AG04449 (cell line): ENCODE data around the gene COL23A1.

ENCODE experiments used
- CTCF ChIA-PET: fragments of 350-600 bp; formaldehyde crosslinking; extraction: SDS; loops from one replicate; lab custom pipeline; 2021; ENCODE audit warnings: antibody characterized with exemption; lab: Yijun Ruan, JAX
- POLR2A ChIA-PET: fragments of 400-600, 350-600 bp; formaldehyde crosslinking; extraction: SDS; loops from one replicate; lab custom pipeline; 2020; ENCODE audit warnings: antibody characterized with exemption, inconsistent platforms; lab: Yijun Ruan, JAX
- DNase-seq: peaks from one replicate; pipeline ENCODE4 v3.0.0-alpha.2; 2010; ENCODE audit warnings: low read depth, low spot score
- H3K4me3 ChIP-seq: 2 replicates; pipeline ENCODE4 v1.5.1; 2011; ENCODE audit warnings: low read depth, mild to moderate bottlenecking, control low read depth, low read length
- CTCF ChIP-seq: IDR thresholded peaks from one replicate; pipeline ENCODE4 v1.5.1; 2011; ENCODE audit warnings: mild to moderate bottlenecking, moderate library complexity, low read length, control low read depth, inconsistent platforms; ENCODE audit not compliant: insufficient read depth; ENCODE audit errors: missing control alignments

Gene COL23A1

GRCh38 chr5:178360222-178360925 lies 229.8 kb downstream of the COL23A1 start:
- no peak overlapping the region for H3K4me3 ChIP-seq
- ChIA-PET CTCF (no interaction called here), POLR2A (no interaction called here)
- DNase-seq, result no peak
- no peak for TF ChIP-seq CTCF

GRCh38 chr5:178359738-178360137 lies 230.5 kb downstream of the COL23A1 start:
- ChIA-PET CTCF (no interaction called here), POLR2A (no interaction called here)
- no peak for TF ChIP-seq CTCF
- no peak overlapping the region for H3K4me3 ChIP-seq
- no peak for DNase-seq

- POLR2A ChIA-PET, result no interaction called here
- CTCF ChIA-PET, result no interaction called here
- no peak overlapping the region for H3K4me3 ChIP-seq
- no peak for DNase-seq
- TF ChIP-seq CTCF, result no peak
These were observed 232.5 kb downstream of the COL23A1 start for GRCh38 chr5:178357678-178358077.

GRCh38 chr5:178357121-178357521 lies 233.1 kb downstream of the COL23A1 start:
- ChIA-PET CTCF (no interaction called here), POLR2A (no interaction called here)
- no peak for DNase-seq
- TF ChIP-seq CTCF, result no peak
- H3K4me3 ChIP-seq, result no peak overlapping the region

- ChIA-PET POLR2A (no interaction called here), CTCF (no interaction called here)
- no peak for TF ChIP-seq CTCF
- no peak overlapping the region for H3K4me3 ChIP-seq
- DNase-seq, result no peak
These were observed 233.7 kb downstream of the COL23A1 start for GRCh38 chr5:178356431-178356872.

- H3K4me3 ChIP-seq, result no peak overlapping the region
- no peak for TF ChIP-seq CTCF
- CTCF ChIA-PET, result no interaction called here
- no peak for DNase-seq
- POLR2A ChIA-PET, result no interaction called here
These were observed 234.5 kb downstream of the COL23A1 start for GRCh38 chr5:178355671-178356070.
